Measurements from ENCODE around the gene MAU2. TPM values are rescaled to one million over a fixed set of nuclear protein-coding genes. Genes with fewer than 3 reads are reported as not detected.
A peak's percentile ranks its signal among the peaks of the same experiment; 100 is the strongest.

The MAU2 gene
- total RNA-seq, 2 experiments from 2014 or later: 67.0 to 67.4 TPM

DNA sequence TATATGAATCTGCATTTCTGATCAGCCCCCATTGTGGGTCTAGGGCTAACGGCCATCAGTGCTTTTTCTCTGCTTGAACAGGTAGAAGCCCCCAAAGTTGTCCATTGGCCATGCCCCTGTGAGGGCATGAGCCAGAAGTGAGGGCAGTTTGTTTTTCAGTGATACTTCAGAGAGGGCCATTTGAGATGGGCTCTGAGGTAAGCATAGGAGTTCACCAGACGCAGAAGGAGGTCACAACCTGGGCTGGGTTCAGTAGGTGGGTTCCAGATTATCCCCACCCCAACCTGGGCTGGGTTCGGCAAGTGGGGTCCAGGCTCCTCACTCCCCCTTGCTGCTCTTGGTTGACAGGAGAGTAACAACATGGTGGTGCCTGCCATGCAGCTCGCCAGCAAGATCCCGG lies 33.4 kb downstream of the MAU2 start:
- CTCF ChIA-PET: interaction anchor here (1.2 kb wide), 1 partner anchor 11 kb away, joined by 3 read pairs; no protein-coding TSS in a partner anchor
- H3K27me3 Mint-ChIP-seq (ENCODE audit: low read depth): no peaks in the 10 kb centered on the region
- no peaks in the 10 kb centered on the region for H3K9me3 Mint-ChIP-seq (ENCODE audit: insufficient read depth)
- no peak overlapping the region for H3K4me3 Mint-ChIP-seq
- POLR2A ChIA-PET: no interaction called here
- H3K4me1 Mint-ChIP-seq (ENCODE audit: low read depth): peaks cover 14% of the 10 kb centered on the region
- no peak for DNase-seq
- H3K36me3 Mint-ChIP-seq (ENCODE audit: low read depth): peaks cover 31% of the 10 kb centered on the region
- no peak for ATAC-seq
- no peak overlapping the region for H3K27ac Mint-ChIP-seq

- peaks cover 14% of the 10 kb centered on the region for H3K4me1 Mint-ChIP-seq (ENCODE audit: low read depth)
- CTCF ChIA-PET: no interaction called here
- POLR2A ChIA-PET: no interaction called here
Observed at GRCh38 chr19:19354932-19355331, 34.3 kb downstream of the MAU2 start.

GRCh38 chr19:19355606-19356139 lies 35.0 kb downstream of the MAU2 start:
- POLR2A ChIA-PET: interaction anchor here (0.9 to 1.3 kb wide), 2 partner anchors 8 to 161 kb away, joined by 3 read pairs; no protein-coding TSS in a partner anchor
- no peak for DNase-seq
- no peak for ATAC-seq
- peaks cover 22% of the 10 kb centered on the region for H3K36me3 Mint-ChIP-seq (ENCODE audit: low read depth)
- CTCF ChIA-PET: interaction anchor here (1.6 kb wide), 1 partner anchor 9 kb away, joined by 5 read pairs; no protein-coding TSS in a partner anchor
- no peak overlapping the region for H3K4me3 Mint-ChIP-seq
- H3K27me3 Mint-ChIP-seq (ENCODE audit: low read depth): no peaks in the 10 kb centered on the region
- H3K9me3 Mint-ChIP-seq (ENCODE audit: insufficient read depth): no peaks in the 10 kb centered on the region
- H3K4me1 Mint-ChIP-seq (ENCODE audit: low read depth): peaks cover 14% of the 10 kb centered on the region
- no peak overlapping the region for H3K27ac Mint-ChIP-seq

More at GRCh38 chr19:19354932-19355331, 34.3 kb downstream of the MAU2 start:
- ATAC-seq: no peak
- H3K27ac Mint-ChIP-seq: no peak overlapping the region
- H3K27me3 Mint-ChIP-seq (ENCODE audit: low read depth): no peaks in the 10 kb centered on the region
- H3K4me3 Mint-ChIP-seq: no peak overlapping the region
- DNase-seq: no peak
- no peaks in the 10 kb centered on the region for H3K9me3 Mint-ChIP-seq (ENCODE audit: insufficient read depth)
- peaks cover 27% of the 10 kb centered on the region for H3K36me3 Mint-ChIP-seq (ENCODE audit: low read depth)

DNA sequence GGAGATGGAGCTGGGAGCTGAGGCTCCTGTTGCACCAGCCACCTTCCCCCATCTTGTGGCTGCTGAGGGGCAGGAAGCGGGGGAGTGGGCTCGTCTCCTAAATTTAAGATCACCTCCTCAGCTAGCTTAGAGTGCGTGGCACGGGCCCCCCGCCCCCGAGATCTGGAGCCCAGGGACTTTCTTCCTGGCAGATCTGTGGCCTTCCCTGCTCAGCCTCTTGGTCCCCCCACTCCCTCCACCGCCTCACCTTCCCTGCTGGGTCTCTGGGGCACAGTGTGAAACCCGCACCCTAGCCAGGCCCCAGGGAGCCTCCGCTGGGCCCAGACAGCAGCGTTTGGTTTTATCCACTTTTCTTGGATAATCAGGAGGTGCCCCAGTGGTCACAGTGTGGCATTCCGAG lies 35.9 kb downstream of the MAU2 start:
- Mint-ChIP-seq H3K4me3 (no peak overlapping the region), H3K27ac (no peak overlapping the region), H3K36me3 (ENCODE audit: low read depth) (peaks cover 22% of the 10 kb centered on the region), H3K9me3 (ENCODE audit: insufficient read depth) (no peaks in the 10 kb centered on the region), H3K4me1 (ENCODE audit: low read depth) (peaks cover 21% of the 10 kb centered on the region), H3K27me3 (ENCODE audit: low read depth) (no peaks in the 10 kb centered on the region)
- CTCF ChIA-PET: interaction anchor here (1.6 kb wide), 1 partner anchor 8 kb away, joined by 5 read pairs; no protein-coding TSS in a partner anchor
- POLR2A ChIA-PET: interaction anchor here (0.9 to 1.3 kb wide), 2 partner anchors 9 to 160 kb away, joined by 3 read pairs; no protein-coding TSS in a partner anchor
- DNase-seq (no peak), ATAC-seq (no peak)

GRCh38 chr19:19356901-19357566 lies 36.4 kb downstream of the MAU2 start:
- no peak for ATAC-seq
- ChIA-PET CTCF (interaction anchor here (1.6 kb wide), 1 partner anchor 7 kb away, joined by 5 read pairs; no protein-coding TSS in a partner anchor), POLR2A (interaction anchor here (0.5 to 1.3 kb wide), 4 partner anchors 9 to 159 kb away, joined by 3 to 6 read pairs (median 4); partner anchors contain the start of genes NDUFA13 and TSSK6)
- no peak for DNase-seq
- Mint-ChIP-seq H3K27ac (peak overlapping the region; percentile 64), H3K4me1 (ENCODE audit: low read depth) (peaks cover 23% of the 10 kb centered on the region), H3K4me3 (no peak overlapping the region), H3K27me3 (ENCODE audit: low read depth) (no peaks in the 10 kb centered on the region), H3K9me3 (ENCODE audit: insufficient read depth) (no peaks in the 10 kb centered on the region), H3K36me3 (ENCODE audit: low read depth) (peaks cover 20% of the 10 kb centered on the region)

- CTCF ChIA-PET: interaction anchor here (0.7 to 8.7 kb wide), 7 partner anchors 8 to 155 kb away, joined by 3 to 162 read pairs (median 4); partner anchors contain the start of genes NDUFA13 and TSSK6
- POLR2A ChIA-PET: interaction anchor here (0.6 to 1.1 kb wide), 3 partner anchors 8 to 129 kb away, joined by 3 to 4 read pairs (median 3); no protein-coding TSS in a partner anchor
- Mint-ChIP-seq H3K4me1 (ENCODE audit: low read depth) (peaks cover 37% of the 10 kb centered on the region), H3K27me3 (ENCODE audit: low read depth) (no peaks in the 10 kb centered on the region), H3K27ac (peak overlapping the region; percentile 49), H3K36me3 (ENCODE audit: low read depth) (peaks cover 8% of the 10 kb centered on the region), H3K9me3 (ENCODE audit: insufficient read depth) (no peaks in the 10 kb centered on the region), H3K4me3 (no peak overlapping the region)
- ATAC-seq (peak; percentile 71), DNase-seq (peak; percentile 80)
Observed at GRCh38 chr19:19361075-19361594, 40.5 kb downstream of the MAU2 start.

GRCh38 chr19:19362075-19362474 lies 41.4 kb downstream of the MAU2 start:
- ATAC-seq: no peak
- DNase-seq: no peak
- CTCF ChIA-PET: interaction anchor here (1.0 to 8.7 kb wide), 6 partner anchors 9 to 154 kb away, joined by 3 to 162 read pairs (median 4); partner anchors contain the start of genes NDUFA13 and TSSK6
- POLR2A ChIA-PET: interaction anchor here (1.0 to 1.1 kb wide), 2 partner anchors 11 to 128 kb away, joined by 3 to 4 read pairs; no protein-coding TSS in a partner anchor
- Mint-ChIP-seq H3K9me3 (ENCODE audit: insufficient read depth) (no peaks in the 10 kb centered on the region), H3K36me3 (ENCODE audit: low read depth) (peaks cover 8% of the 10 kb centered on the region), H3K27me3 (ENCODE audit: low read depth) (no peaks in the 10 kb centered on the region), H3K4me3 (no peak overlapping the region), H3K27ac (peak overlapping the region; percentile 66), H3K4me1 (ENCODE audit: low read depth) (peaks cover 46% of the 10 kb centered on the region)

DNA sequence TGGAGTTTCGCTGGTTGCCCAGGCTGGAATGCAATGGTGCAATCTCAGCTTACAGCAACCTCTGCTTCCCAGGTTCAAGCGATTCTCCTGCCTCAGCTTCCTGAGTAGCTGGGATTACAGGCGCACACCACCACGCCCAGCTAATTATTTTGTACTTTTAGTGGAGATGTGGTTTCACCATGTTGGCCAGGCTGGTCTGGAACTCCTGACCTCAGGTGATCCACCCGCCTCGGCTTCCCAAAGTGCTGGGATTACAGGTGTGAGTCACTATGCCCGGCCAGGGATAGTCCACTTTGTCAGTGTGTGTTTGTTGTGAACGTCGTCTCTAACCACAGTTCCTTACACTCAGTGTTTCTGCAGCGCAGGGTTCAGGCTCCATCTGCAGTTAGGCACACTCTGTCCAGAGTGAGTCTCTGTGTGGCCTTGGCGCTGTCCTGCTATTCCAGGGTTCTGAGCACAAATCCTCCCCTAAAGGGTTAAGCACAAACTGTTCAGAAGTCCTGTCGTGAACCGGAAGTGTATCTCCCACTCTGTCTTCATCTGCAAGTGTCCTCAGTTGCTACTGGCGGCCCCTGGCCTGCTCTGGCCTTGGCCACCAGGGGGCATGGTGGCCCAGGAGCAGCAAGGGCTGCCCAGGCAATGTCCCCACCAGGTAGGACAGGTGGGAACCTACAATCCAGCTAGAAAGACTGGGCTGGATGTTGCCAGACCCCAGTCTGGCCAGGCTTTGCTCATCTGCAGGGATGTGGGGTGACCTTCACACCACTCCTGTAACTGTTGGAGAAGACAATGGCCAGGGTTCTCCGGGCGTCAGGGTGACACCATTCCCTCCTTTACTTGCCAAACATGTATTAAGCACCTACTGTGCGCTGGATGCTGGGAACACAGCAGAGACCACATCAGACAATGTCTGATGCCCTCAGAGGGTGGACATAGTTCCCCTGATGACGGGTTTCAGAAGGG lies 46.1 kb downstream of the MAU2 start:
- ChIA-PET CTCF (interaction anchor here (0.5 to 8.7 kb wide), 13 partner anchors 8 to 145 kb away, joined by 3 to 162 read pairs (median 3); partner anchors contain the start of gene GATAD2A), POLR2A (no interaction called here)
- peak overlapping the region; percentile 34 for H3K4me3 Mint-ChIP-seq

DNA sequence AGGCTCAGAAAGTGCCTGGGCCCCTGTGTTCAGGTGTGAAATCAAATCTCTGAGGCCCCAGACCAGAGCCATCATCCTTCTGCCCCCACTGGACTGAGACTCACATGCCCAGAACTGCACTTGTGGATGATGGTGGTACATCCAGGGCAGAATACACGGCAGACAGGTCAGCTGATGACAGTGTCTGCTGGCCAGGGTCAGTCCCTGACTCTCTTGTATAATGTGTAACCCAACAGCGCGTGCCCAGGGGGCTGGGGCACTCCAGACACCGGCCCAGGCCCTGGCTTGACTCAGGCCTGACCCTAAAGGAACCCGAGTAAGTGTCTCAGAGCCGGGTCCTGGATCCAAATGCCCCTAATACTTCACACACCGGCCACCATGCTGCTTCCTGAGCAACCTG lies 47.5 kb downstream of the MAU2 start:
- Mint-ChIP-seq H3K4me3 (no peak overlapping the region), H3K27ac (no peak overlapping the region), H3K4me1 (ENCODE audit: low read depth) (peaks cover 31% of the 10 kb centered on the region), H3K36me3 (ENCODE audit: low read depth) (no peaks in the 10 kb centered on the region), H3K27me3 (ENCODE audit: low read depth) (no peaks in the 10 kb centered on the region), H3K9me3 (ENCODE audit: insufficient read depth) (no peaks in the 10 kb centered on the region)
- POLR2A ChIA-PET: interaction anchor here (0.6 to 0.7 kb wide), 2 partner anchors 178 to 752 kb away, joined by 3 read pairs; no protein-coding TSS in a partner anchor
- DNase-seq: no peak
- no peak for ATAC-seq
- CTCF ChIA-PET: interaction anchor here (2.3 to 8.7 kb wide), 2 partner anchors 21 to 122 kb away, joined by 11 to 162 read pairs; no protein-coding TSS in a partner anchor

More for the DNA sequence above, 46.1 kb downstream of the MAU2 start:
- H3K4me1 Mint-ChIP-seq (ENCODE audit: low read depth): peaks cover 28% of the 10 kb centered on the region
- no peaks in the 10 kb centered on the region for H3K27me3 Mint-ChIP-seq (ENCODE audit: low read depth)
- ATAC-seq (peak; percentile 88), DNase-seq (peak; percentile 81)
- no peaks in the 10 kb centered on the region for H3K9me3 Mint-ChIP-seq (ENCODE audit: insufficient read depth)
- no peaks in the 10 kb centered on the region for H3K36me3 Mint-ChIP-seq (ENCODE audit: low read depth)
- H3K27ac Mint-ChIP-seq: peak overlapping the region; percentile 78

DNA sequence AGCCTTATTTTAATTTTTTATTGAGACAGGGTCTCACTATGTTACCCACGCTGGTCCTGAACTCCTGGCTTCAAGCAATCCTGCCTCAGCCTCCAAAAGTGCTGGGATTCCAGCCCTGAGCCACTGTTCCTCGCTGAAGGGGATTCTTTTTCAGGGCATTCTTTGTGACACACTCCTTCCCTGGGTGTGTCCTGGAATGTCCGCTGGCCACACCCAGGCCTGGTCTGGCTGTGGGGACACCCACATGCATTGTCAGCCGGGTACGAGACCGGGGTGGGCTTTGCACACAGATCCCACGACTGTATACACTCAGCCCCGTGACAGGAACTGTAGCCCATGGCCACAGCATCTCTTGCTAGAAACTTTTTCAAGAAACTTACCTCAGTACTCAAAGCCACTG lies 50.4 kb downstream of the MAU2 start:
- POLR2A ChIA-PET: interaction anchor here (0.7 kb wide), 1 partner anchor 197 kb away, joined by 3 read pairs; no protein-coding TSS in a partner anchor
- peaks cover 25% of the 10 kb centered on the region for H3K4me1 Mint-ChIP-seq (ENCODE audit: low read depth)
- DNase-seq: no peak
- CTCF ChIA-PET: no interaction called here
- ATAC-seq: no peak
- H3K9me3 Mint-ChIP-seq (ENCODE audit: insufficient read depth): no peaks in the 10 kb centered on the region
- H3K36me3 Mint-ChIP-seq (ENCODE audit: low read depth): no peaks in the 10 kb centered on the region
- no peak overlapping the region for H3K4me3 Mint-ChIP-seq
- H3K27me3 Mint-ChIP-seq (ENCODE audit: low read depth): no peaks in the 10 kb centered on the region
- no peak overlapping the region for H3K27ac Mint-ChIP-seq
